Measurements from ENCODE around the gene MYL1.

MYL1 gene

GRCh38 chr2:210315015-210315788, at the start of gene MYL1:
MYL1 (minus strand) TSS chr2:210315174; CDS start chr2:210315042, 132 bp downstream.
- no peak for DNase-seq

GRCh38 chr2:210363876-210364275, 48.9 kb upstream of the MYL1 start:
- no peak for DNase-seq

- DNase-seq: no peak
These were observed 48.3 kb upstream of the MYL1 start for GRCh38 chr2:210363261-210363660.

GRCh38 chr2:210360412-210360811, 45.4 kb upstream of the MYL1 start:
- no peak for DNase-seq

GRCh38 chr2:210356944-210357343, 42.0 kb upstream of the MYL1 start:
- DNase-seq: no peak

- DNase-seq: no peak
These were observed 22.2 kb upstream of the MYL1 start for GRCh38 chr2:210337159-210337558.

- DNase-seq: no peak
These were observed 9.9 kb upstream of the MYL1 start for GRCh38 chr2:210324906-210325305.

GRCh38 chr2:210324458-210324857, 9.5 kb upstream of the MYL1 start:
- DNase-seq: no peak

GRCh38 chr2:210323003-210323402, 8.0 kb upstream of the MYL1 start:
- DNase-seq: no peak

- DNase-seq: no peak
These were observed 3.9 kb upstream of the MYL1 start for GRCh38 chr2:210318891-210319290.

- no peak for DNase-seq
These were observed 3.5 kb upstream of the MYL1 start for GRCh38 chr2:210318486-210318885.

- no peak for DNase-seq
These were observed 4.4 kb downstream of the MYL1 start for GRCh38 chr2:210310550-210310949.

- DNase-seq: no peak
These were observed 5.3 kb downstream of the MYL1 start for GRCh38 chr2:210309548-210310233.

- no peak for DNase-seq
These were observed 11.5 kb downstream of the MYL1 start for GRCh38 chr2:210303498-210303897.

GRCh38 chr2:210302326-210302725, 12.6 kb downstream of the MYL1 start:
- no peak for DNase-seq

- DNase-seq: no peak
These were observed 15.1 kb downstream of the MYL1 start for GRCh38 chr2:210299866-210300373.

- DNase-seq: no peak
These were observed 26.6 kb downstream of the MYL1 start for GRCh38 chr2:210288408-210288807.

GRCh38 chr2:210287301-210287700, 27.7 kb downstream of the MYL1 start:
- DNase-seq: no peak

- DNase-seq: no peak
These were observed 28.8 kb downstream of the MYL1 start for GRCh38 chr2:210286123-210286680.

- no peak for DNase-seq
These were observed 37.8 kb downstream of the MYL1 start for GRCh38 chr2:210277133-210277532.

GRCh38 chr2:210271300-210271699, 43.7 kb downstream of the MYL1 start:
- DNase-seq: no peak

GRCh38 chr2:210269148-210269547, 45.8 kb downstream of the MYL1 start:
- DNase-seq: no peak

- no peak for DNase-seq
These were observed 46.7 kb downstream of the MYL1 start for GRCh38 chr2:210268281-210268680.

- no peak for DNase-seq
These were observed 47.3 kb downstream of the MYL1 start for GRCh38 chr2:210267698-210268097.

Measured in activated CD4-positive, alpha-beta T cell treated with anti-CD3 and anti-CD28 coated beads, Interleukin-2, amount 50 U/mL, for 4 hours (primary cell).